Transverse colon (tissue), 4 donors: ENCODE measurements around the gene FOXP1. TPM values are rescaled to one million over a fixed set of nuclear protein-coding genes. Genes with fewer than 3 reads are reported as not detected.

ENCODE experiments used
- DNase-seq: peaks from one replicate; pipeline ENCODE4 v3.0.0-alpha.2; 2019
- H3K27ac ChIP-seq, 4 donors: fragments of 200-600 bp; sonication (generic); 2 replicates each; pipeline ENCODE4 v1.5.1; 2016 to 2018; ENCODE audit warnings: inconsistent platforms in 4 of 4
- H3K27me3 ChIP-seq: fragments of 200-600 bp; sonication (generic); 2 replicates; pipeline ENCODE4 v1.5.1; 2017; ENCODE audit warnings: inconsistent platforms
- H3K36me3 ChIP-seq, 4 donors: fragments of 200-600 bp; sonication (generic); 2 replicates each; pipeline ENCODE4 v1.5.1; 2017 to 2019; ENCODE audit warnings: inconsistent platforms in 4 of 4
- H3K4me1 ChIP-seq, 4 donors: fragments of 200-600 bp; sonication (generic); 2 replicates each; pipeline ENCODE4 v1.5.1; 2017 to 2020; ENCODE audit warnings: inconsistent platforms in 4 of 4
- H3K4me3 ChIP-seq, 4 donors: fragments of 200-600 bp; sonication (generic); 1 replicate in 1 of 4; 2 replicates in 3 of 4; pipeline versions ENCODE4 v1.5.1 to v1.6.1; 2017 to 2019; ENCODE audit warnings: inconsistent platforms in 4 of 4
- H3K9me3 ChIP-seq, 2 donors: fragments of 200-600 bp; sonication (generic); 2 replicates each; pipeline ENCODE4 v1.5.1; 2017 to 2019; ENCODE audit warnings: inconsistent platforms in 2 of 2
- CTCF ChIP-seq, 5 experiments: fragments of 200-600 bp in 3 of 5; fragments of 450-650 bp in 2 of 5; sonication (generic) in 3 of 5; IDR thresholded peaks; 1 replicate in 2 of 5; 2 replicates in 3 of 5; pipeline ENCODE4 v1.5.1; 2016 to 2017; ENCODE audit warnings: antibody characterized with exemption in 5 of 5, inconsistent platforms in 3 of 5, mild to moderate bottlenecking in 2 of 5, moderate library complexity in 1 of 5
- EP300 ChIP-seq: sonication (generic); formaldehyde crosslinking; IDR thresholded peaks from one replicate; pipeline ENCODE4 v1.6.1; 2017; ENCODE audit warnings: antibody characterized with exemption, low read depth
- POLR2A ChIP-seq: fragments of 450-650 bp; IDR thresholded peaks from one replicate; pipeline ENCODE4 v1.6.1; 2016; ENCODE audit warnings: antibody characterized with exemption, mild to moderate bottlenecking, moderate library complexity
- POLR2AphosphoS5 ChIP-seq, 3 donors: sonication (generic); formaldehyde crosslinking; IDR thresholded peaks; one replicate each; pipeline ENCODE4 v1.6.1; 2016; ENCODE audit warnings: antibody characterized with exemption in 3 of 3
- WGBS, 2 donors: methylation state at CpG; one replicate each; pipeline ENCODE4 v1.1.5; 2018; ENCODE audit warnings: low coverage in 1 of 2; 5-methylcytosine and 5-hydroxymethylcytosine counted together
- in situ Hi-C, 4 donors: fragments of 200-750 bp; cut with MboI; loops; one replicate each; pipeline versions ENCODE4 v1.15.0 to v1.15.1; 2017; ENCODE audit warnings: low sequenced_read_pairs in 3 of 4, low pct_ligation_motif_present in 1 of 4, low pct_unique_long_range_greater_than_20kb in 1 of 4
- intact Hi-C: fragments of 100-400 bp; cut with DNase I; formaldehyde crosslinking; loops from one replicate; pipeline ENCODE4 v1.15.1; 2023; ENCODE audit warnings: low total_unique reads
- total RNA-seq, 4 donors: library from RNA; depleted of rRNA; stranded (reverse); fragments of >200 nt; gene quantifications; one replicate each; pipeline ENCODE4 v1.1.0, GENCODE V29; 2016

FOXP1 gene
- total RNA-seq, 4 donors from 2014 or later = 102 to 260 (median 150) TPM

GRCh38 chr3:71323558-71323957 is 260.0 kb downstream of the FOXP1 start:
- Histone ChIP-seq H3K27ac (no peak overlapping the region), H3K27me3 (no peaks in the 10 kb centered on the region), H3K4me3 (no peak overlapping the region), H3K4me1 (peaks cover 0 to 20% (median 16%) of the 10 kb centered on the region in 4 donors), H3K36me3 (no peaks in the 10 kb centered on the region), H3K9me3 (no peaks in the 10 kb centered on the region)
- in situ Hi-C loops = loop anchor here in 1 of 4 donors (25.0 kb wide), 1 partner anchor 264 kb away; the partner anchor contains the start of gene FOXP1
- no peak for DNase-seq
- intact Hi-C loops = no loop called here
- TF ChIP-seq POLR2A (no peak), EP300 (no peak), POLR2AphosphoS5 (IDR thresholded peaks at IDR 0.05) (no peak), CTCF (IDR thresholded peaks at IDR 0.05) (no peak)
- WGBS, 2 donors = 85 to 93% methylated on average over 5 of the region's 5 CpGs

GRCh38 chr3:71322154-71322553 is 261.4 kb downstream of the FOXP1 start:
- WGBS, 2 donors = 98 to 100% methylated on average over 1 of the region's 1 CpG
- DNase-seq = no peak
- intact Hi-C loops (no loop called here), in situ Hi-C loops (loop anchor here in 1 of 4 donors (25.0 kb wide), 1 partner anchor 265 kb away; the partner anchor contains the start of gene FOXP1)
- TF ChIP-seq POLR2AphosphoS5 (IDR thresholded peaks at IDR 0.05) (no peak), CTCF (IDR thresholded peaks at IDR 0.05) (no peak), EP300 (no peak), POLR2A (no peak)
- Histone ChIP-seq H3K27ac (no peak overlapping the region), H3K4me1 (peaks cover 0 to 34% (median 23%) of the 10 kb centered on the region in 4 donors), H3K4me3 (no peak overlapping the region), H3K36me3 (no peaks in the 10 kb centered on the region), H3K9me3 (no peaks in the 10 kb centered on the region), H3K27me3 (no peaks in the 10 kb centered on the region)

GRCh38 chr3:71319771-71320170 is 263.8 kb downstream of the FOXP1 start:
- H3K27me3 ChIP-seq = no peaks in the 10 kb centered on the region
- H3K4me3 ChIP-seq = no peak overlapping the region
- in situ Hi-C loops = loop anchor here in 1 of 4 donors (25.0 kb wide), 1 partner anchor 268 kb away; the partner anchor contains the start of gene FOXP1
- no peak for TF ChIP-seq CTCF (IDR thresholded peaks at IDR 0.05)
- peaks cover 0 to 34% (median 12%) of the 10 kb centered on the region in 4 donors for H3K4me1 ChIP-seq
- intact Hi-C loops = no loop called here
- peak overlapping the region in 3 of 4 donors; percentile 55 to 60 (median 59) for H3K27ac ChIP-seq
- no peaks in the 10 kb centered on the region for H3K9me3 ChIP-seq
- DNase-seq = no peak
- no peaks in the 10 kb centered on the region for H3K36me3 ChIP-seq
- 91 to 93% methylated on average over 3 to 6 of the region's 6 CpGs for WGBS, 2 donors

GRCh38 chr3:71318458-71318827 is 265.1 kb downstream of the FOXP1 start:
- peaks cover 0 to 34% (median 12%) of the 10 kb centered on the region in 4 donors for H3K4me1 ChIP-seq
- no peak for DNase-seq
- H3K27ac ChIP-seq = peak overlapping the region in 3 of 4 donors; percentile 55 to 60 (median 59)
- no peaks in the 10 kb centered on the region for H3K27me3 ChIP-seq
- no peaks in the 10 kb centered on the region for H3K36me3 ChIP-seq
- no peak overlapping the region for H3K4me3 ChIP-seq
- no peaks in the 10 kb centered on the region for H3K9me3 ChIP-seq
- intact Hi-C loops = no loop called here
- TF ChIP-seq POLR2AphosphoS5 (IDR thresholded peaks at IDR 0.05) (peak in 2 of 3 donors; percentile 37 to 41), POLR2A (no peak)
- WGBS, 2 donors = 28 to 46% methylated on average over 3 of the region's 3 CpGs
- in situ Hi-C loops = loop anchor here in 1 of 4 donors (25.0 kb wide), 1 partner anchor 269 kb away; the partner anchor contains the start of gene FOXP1
